Testis (tissue), 3 donors: ENCODE data around the gene PTGFR. TPM values are rescaled to one million over a fixed set of nuclear protein-coding genes. Genes with fewer than 3 reads are reported as not detected.

ENCODE experiments used
- DNase-seq: peaks from one replicate; pipeline ENCODE4 v3.0.0-alpha.2; 2019
- H3K27ac ChIP-seq, 2 donors: fragments of 200-600 bp; sonication (generic); one replicate each; pipeline ENCODE4 v1.5.1; 2019
- H3K27me3 ChIP-seq: fragments of 200-600 bp; sonication (generic); one replicate; pipeline ENCODE4 v1.5.1; 2019
- H3K36me3 ChIP-seq: fragments of 200-600 bp; sonication (generic); one replicate; pipeline ENCODE4 v1.5.1; 2017; ENCODE audit warnings: low read depth; ENCODE audit errors: missing control alignments
- H3K4me1 ChIP-seq: fragments of 200-600 bp; sonication (generic); one replicate; pipeline ENCODE4 v1.5.1; 2019
- H3K4me3 ChIP-seq, 2 donors: fragments of 200-600 bp; sonication (generic); one replicate each; pipeline ENCODE4 v1.5.1; 2017 to 2019
- H3K9me3 ChIP-seq: fragments of 200-600 bp; sonication (generic); one replicate; pipeline ENCODE4 v1.5.1; 2017
- CTCF ChIP-seq, 3 experiments: fragments of 450-650 bp in 2 of 3; fragments of 200-600 bp in 1 of 3; sonication (generic) in 1 of 3; IDR thresholded peaks; one replicate each; pipeline ENCODE4 v1.5.1; 2016 to 2019; ENCODE audit warnings: antibody characterized with exemption in 3 of 3, mild to moderate bottlenecking in 2 of 3, moderate library complexity in 1 of 3
- POLR2A ChIP-seq: fragments of 450-650 bp; IDR thresholded peaks from one replicate; pipeline ENCODE4 v1.6.1; 2017; ENCODE audit warnings: antibody characterized with exemption, mild to moderate bottlenecking, moderate library complexity
- whole genome bisulfite sequencing, 2 donors: methylation state at CpG; one replicate each; pipeline ENCODE4 v1.1.5; 2018; 5-methylcytosine and 5-hydroxymethylcytosine counted together
- intact Hi-C: fragments of 100-400 bp; cut with DNase I; formaldehyde crosslinking; loops from one replicate; pipeline ENCODE4 v1.15.1; 2023; ENCODE audit warnings: low total_unique reads
- polyA plus RNA-seq: library from polyadenylated mRNA; stranded (reverse); fragments of 350-450 nt; fragmentation: Illumina TruSeq; extraction: RNeasy Lipid Tissue Mini Kit (QIAGEN cat#74804); gene quantifications from one replicate; pipeline ENCODE4 v1.2.3, GENCODE V29; 2014; ENCODE audit warnings: low read depth, low replicate concordance; ENCODE audit not compliant: insufficient read depth
- total RNA-seq, 2 donors: library from RNA; depleted of rRNA; stranded (reverse); fragments of >200 nt; gene quantifications; one replicate each; pipeline ENCODE4 v1.2.3, GENCODE V29; 2016

The PTGFR gene
- total and polyA plus RNA-seq, 3 donors from 2014 or later: 0.50 to 2.9 (median 0.79) TPM

GRCh38 chr1:78465143-78465542 lies 25.6 kb upstream of the PTGFR start:
- Histone ChIP-seq H3K27ac (no peak overlapping the region), H3K4me3 (no peak overlapping the region), H3K9me3 (no peaks in the 10 kb centered on the region), H3K4me1 (no peaks in the 10 kb centered on the region), H3K36me3 (no peaks in the 10 kb centered on the region), H3K27me3 (no peaks in the 10 kb centered on the region)
- no peak for TF ChIP-seq POLR2A
- intact Hi-C loops: no loop called here
- no peak for DNase-seq
- 63 to 67% methylated on average over 1 of the region's 1 CpG for WGBS, 2 donors

GRCh38 chr1:78468521-78468920 lies 22.3 kb upstream of the PTGFR start:
- intact Hi-C loops: no loop called here
- 92% methylated on average over 1 of the region's 1 CpG for WGBS, 2 donors
- DNase-seq: no peak

GRCh38 chr1:78469576-78469975 lies 21.2 kb upstream of the PTGFR start:
- no peak overlapping the region for H3K27ac ChIP-seq
- no peak overlapping the region for H3K4me3 ChIP-seq
- intact Hi-C loops: no loop called here
- WGBS, 2 donors: 75 to 86% methylated on average over 1 of the region's 1 CpG
- no peaks in the 10 kb centered on the region for H3K4me1 ChIP-seq
- no peaks in the 10 kb centered on the region for H3K36me3 ChIP-seq
- no peaks in the 10 kb centered on the region for H3K27me3 ChIP-seq
- no peak for TF ChIP-seq CTCF (IDR thresholded peaks at IDR 0.05)
- no peak for TF ChIP-seq POLR2A
- no peak for DNase-seq
- no peaks in the 10 kb centered on the region for H3K9me3 ChIP-seq

More at GRCh38 chr1:78468521-78468920, 22.3 kb upstream of the PTGFR start:
- Histone ChIP-seq H3K4me1 (no peaks in the 10 kb centered on the region), H3K27ac (no peak overlapping the region), H3K4me3 (no peak overlapping the region), H3K27me3 (no peaks in the 10 kb centered on the region), H3K9me3 (no peaks in the 10 kb centered on the region), H3K36me3 (no peaks in the 10 kb centered on the region)
- no peak for TF ChIP-seq POLR2A
- no peak for TF ChIP-seq CTCF (IDR thresholded peaks at IDR 0.05)

GRCh38 chr1:78471890-78472620 lies 18.7 kb upstream of the PTGFR start:
- 77 to 79% methylated on average over 2 of the region's 2 CpGs for WGBS, 2 donors
- no peak overlapping the region for H3K27ac ChIP-seq
- intact Hi-C loops: no loop called here

More at GRCh38 chr1:78471890-78472620, 18.7 kb upstream of the PTGFR start:
- Histone ChIP-seq H3K4me3 (no peak overlapping the region), H3K9me3 (no peaks in the 10 kb centered on the region), H3K27me3 (no peaks in the 10 kb centered on the region), H3K4me1 (no peaks in the 10 kb centered on the region), H3K36me3 (no peaks in the 10 kb centered on the region)
- TF ChIP-seq POLR2A (no peak), CTCF (IDR thresholded peaks at IDR 0.05) (no peak)
- DNase-seq: no peak
